Uterus (tissue), 2 donors: ENCODE data around the gene IKZF3.

Source experiments
- POLR2A ChIP-seq, 2 donors: fragments of 450-650 bp; IDR thresholded peaks; one replicate each; pipeline ENCODE4 v1.6.1; 2016; ENCODE audit warnings: antibody characterized with exemption in 2 of 2, mild to moderate bottlenecking in 1 of 2, moderate library complexity in 1 of 2
- TF ChIP-seq, protein P1 (sequence below), 4 experiments: fragments of 200-600 bp in 2 of 4; fragments of 450-650 bp in 2 of 4; sonication (generic) in 2 of 4; IDR thresholded peaks; one replicate each; pipeline ENCODE4 v1.5.1; 2016 to 2019; ENCODE audit warnings: antibody characterized with exemption in 4 of 4, mild to moderate bottlenecking in 2 of 4, moderate library complexity in 1 of 4

DNA sequence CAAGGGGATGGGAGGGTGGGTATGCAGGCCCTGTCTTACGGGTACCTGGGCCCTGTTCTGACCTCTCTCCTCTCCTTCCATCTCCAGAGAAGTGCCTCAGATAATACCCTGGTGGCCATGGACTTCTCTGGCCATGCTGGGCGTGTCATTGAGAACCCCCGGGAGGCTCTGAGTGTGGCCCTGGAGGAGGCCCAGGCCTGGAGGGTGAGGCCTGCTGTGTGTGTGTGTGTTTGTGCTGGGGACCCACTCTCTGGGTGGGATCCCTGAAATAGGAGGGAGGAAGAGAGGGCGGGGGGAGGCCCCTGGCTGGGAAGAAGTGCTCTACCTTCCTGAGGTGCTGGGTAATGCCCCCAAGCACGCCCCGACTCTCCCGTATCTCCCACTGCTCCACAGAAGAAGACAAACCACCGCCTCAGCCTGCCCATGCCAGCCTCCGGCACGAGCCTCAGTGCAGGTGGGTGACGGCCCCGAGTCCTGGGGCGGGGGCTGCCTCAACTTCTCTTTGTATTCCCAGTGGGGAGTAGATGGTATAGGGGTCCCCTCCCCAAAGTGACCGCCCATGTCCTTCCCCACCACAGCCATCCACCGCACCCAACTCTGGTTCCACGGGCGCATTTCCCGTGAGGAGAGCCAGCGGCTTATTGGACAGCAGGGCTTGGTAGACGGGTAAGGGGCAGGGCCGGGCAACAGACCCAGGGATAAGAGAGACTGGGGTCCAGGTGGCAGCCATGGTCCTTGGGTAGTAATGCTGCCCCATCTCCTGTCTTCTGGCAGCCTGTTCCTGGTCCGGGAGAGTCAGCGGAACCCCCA, 118.6 kb downstream of the IKZF3 start:
- TF ChIP-seq POLR2A (IDR thresholded peaks at IDR 0.05): no peak
- TF ChIP-seq, protein P1, sequence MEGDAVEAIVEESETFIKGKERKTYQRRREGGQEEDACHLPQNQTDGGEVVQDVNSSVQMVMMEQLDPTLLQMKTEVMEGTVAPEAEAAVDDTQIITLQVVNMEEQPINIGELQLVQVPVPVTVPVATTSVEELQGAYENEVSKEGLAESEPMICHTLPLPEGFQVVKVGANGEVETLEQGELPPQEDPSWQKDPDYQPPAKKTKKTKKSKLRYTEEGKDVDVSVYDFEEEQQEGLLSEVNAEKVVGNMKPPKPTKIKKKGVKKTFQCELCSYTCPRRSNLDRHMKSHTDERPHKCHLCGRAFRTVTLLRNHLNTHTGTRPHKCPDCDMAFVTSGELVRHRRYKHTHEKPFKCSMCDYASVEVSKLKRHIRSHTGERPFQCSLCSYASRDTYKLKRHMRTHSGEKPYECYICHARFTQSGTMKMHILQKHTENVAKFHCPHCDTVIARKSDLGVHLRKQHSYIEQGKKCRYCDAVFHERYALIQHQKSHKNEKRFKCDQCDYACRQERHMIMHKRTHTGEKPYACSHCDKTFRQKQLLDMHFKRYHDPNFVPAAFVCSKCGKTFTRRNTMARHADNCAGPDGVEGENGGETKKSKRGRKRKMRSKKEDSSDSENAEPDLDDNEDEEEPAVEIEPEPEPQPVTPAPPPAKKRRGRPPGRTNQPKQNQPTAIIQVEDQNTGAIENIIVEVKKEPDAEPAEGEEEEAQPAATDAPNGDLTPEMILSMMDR (IDR thresholded peaks at IDR 0.05): no peak
